ENCODE results near the gene PTPN20. TPM values are rescaled to one million over a fixed set of nuclear protein-coding genes. Genes with fewer than 3 reads are reported as not detected.

The PTPN20 gene
- total and polyA plus RNA-seq, 2 of the 4 experiments (the other 2 are of a cell fraction), result 0.14 TPM; not detected in 1

DNA sequence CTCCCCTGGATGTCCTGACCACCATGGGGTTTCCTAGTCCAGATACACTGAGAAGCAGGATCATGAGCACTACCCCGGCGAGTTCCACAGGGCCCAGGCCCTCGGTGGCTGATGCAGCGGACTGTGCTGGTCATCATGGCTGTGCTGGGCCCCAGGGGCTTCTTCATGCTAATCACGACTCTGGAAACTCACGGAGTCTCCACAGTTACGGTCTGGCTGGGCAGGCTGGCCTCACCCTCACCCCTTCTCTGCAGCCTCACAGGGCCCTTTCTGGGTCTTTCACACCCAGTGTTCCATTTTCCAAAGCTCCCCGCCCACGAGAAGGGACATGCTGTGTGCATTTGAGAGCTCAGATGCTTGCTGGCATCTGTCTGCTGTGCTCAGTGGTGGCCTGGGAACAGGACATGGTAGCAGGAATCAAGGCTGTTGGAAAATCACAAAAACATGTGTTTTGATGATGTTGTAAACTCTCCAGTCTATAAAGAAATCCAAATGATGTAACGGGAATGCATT, 119.0 kb downstream of the PTPN20 start:
- H4K5ac ChIP-seq (ENCODE audit: low read depth, low read length), result no peak overlapping the region
- H3K4me1 ChIP-seq (ENCODE audit: control insufficient read depth, insufficient read depth, low read length), result 0 out of 2 replicates have a peak, but pooled peaks cover 3% of the 10 kb centered on the region
- TF ChIP-seq POLR2A (IDR thresholded peaks at IDR 0.05; ENCODE audit: low read depth, low read length) (no peak), RCOR1 (IDR thresholded peaks at IDR 0.05; ENCODE audit: insufficient replicate concordance, low read length) (no peak), SMC3 (IDR thresholded peaks at IDR 0.05; ENCODE audit: low read depth, low read length) (no peak), CEBPB (IDR thresholded peaks at IDR 0.05; ENCODE audit: low read depth, low read length) (no peak), FOS (IDR thresholded peaks at IDR 0.05; ENCODE audit: low read depth, low read length) (no peak), NFE2L2 (IDR thresholded peaks at IDR 0.05; ENCODE audit: low read depth, low read length) (no peak), RAD21 (IDR thresholded peaks at IDR 0.05; ENCODE audit: low read length) (no peak), BHLHE40 (IDR thresholded peaks at IDR 0.05; ENCODE audit: low read depth, low read length) (no peak), RFX5 (IDR thresholded peaks at IDR 0.05; ENCODE audit: low read depth, low read length) (no peak), MAFK (IDR thresholded peaks at IDR 0.05; ENCODE audit: low read depth, low read length) (no peak)
- TF ChIP-seq, protein P1, sequence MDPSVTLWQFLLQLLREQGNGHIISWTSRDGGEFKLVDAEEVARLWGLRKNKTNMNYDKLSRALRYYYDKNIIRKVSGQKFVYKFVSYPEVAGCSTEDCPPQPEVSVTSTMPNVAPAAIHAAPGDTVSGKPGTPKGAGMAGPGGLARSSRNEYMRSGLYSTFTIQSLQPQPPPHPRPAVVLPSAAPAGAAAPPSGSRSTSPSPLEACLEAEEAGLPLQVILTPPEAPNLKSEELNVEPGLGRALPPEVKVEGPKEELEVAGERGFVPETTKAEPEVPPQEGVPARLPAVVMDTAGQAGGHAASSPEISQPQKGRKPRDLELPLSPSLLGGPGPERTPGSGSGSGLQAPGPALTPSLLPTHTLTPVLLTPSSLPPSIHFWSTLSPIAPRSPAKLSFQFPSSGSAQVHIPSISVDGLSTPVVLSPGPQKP (IDR thresholded peaks at IDR 0.05; ENCODE audit: borderline replicate concordance, low read depth, low read length), result no peak
- TF ChIP-seq, protein P2, sequence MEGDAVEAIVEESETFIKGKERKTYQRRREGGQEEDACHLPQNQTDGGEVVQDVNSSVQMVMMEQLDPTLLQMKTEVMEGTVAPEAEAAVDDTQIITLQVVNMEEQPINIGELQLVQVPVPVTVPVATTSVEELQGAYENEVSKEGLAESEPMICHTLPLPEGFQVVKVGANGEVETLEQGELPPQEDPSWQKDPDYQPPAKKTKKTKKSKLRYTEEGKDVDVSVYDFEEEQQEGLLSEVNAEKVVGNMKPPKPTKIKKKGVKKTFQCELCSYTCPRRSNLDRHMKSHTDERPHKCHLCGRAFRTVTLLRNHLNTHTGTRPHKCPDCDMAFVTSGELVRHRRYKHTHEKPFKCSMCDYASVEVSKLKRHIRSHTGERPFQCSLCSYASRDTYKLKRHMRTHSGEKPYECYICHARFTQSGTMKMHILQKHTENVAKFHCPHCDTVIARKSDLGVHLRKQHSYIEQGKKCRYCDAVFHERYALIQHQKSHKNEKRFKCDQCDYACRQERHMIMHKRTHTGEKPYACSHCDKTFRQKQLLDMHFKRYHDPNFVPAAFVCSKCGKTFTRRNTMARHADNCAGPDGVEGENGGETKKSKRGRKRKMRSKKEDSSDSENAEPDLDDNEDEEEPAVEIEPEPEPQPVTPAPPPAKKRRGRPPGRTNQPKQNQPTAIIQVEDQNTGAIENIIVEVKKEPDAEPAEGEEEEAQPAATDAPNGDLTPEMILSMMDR (conservative IDR thresholded peaks at IDR 0.05; ENCODE audit: low read depth, low read length), result no peak
- no peaks in the 10 kb centered on the region for H3K79me1 ChIP-seq (ENCODE audit: low read depth in 1 of 2, low read length in 2 of 2)
- in situ Hi-C loops (cut with MboI; ENCODE audit: low sequenced_read_pairs) (no loop called here), intact Hi-C loops (cut with micrococcal nuclease) (no loop called here), dilution Hi-C loops (cut with HindIII; ENCODE audit: low sequenced_read_pairs, unreplicated experiment) (no loop called here)
- H3K9ac ChIP-seq (ENCODE audit: low read depth, low read length), result no peak overlapping the region
- no peak for DNase-seq
- H2AK5ac ChIP-seq (ENCODE audit: low read depth, low read length), result no peak overlapping the region
- 90% methylated on average over 3 of the region's 10 CpGs; no CpG with 5 or more reads in 1 of the 2 experiments for WGBS, 2 experiments (ENCODE audit: extremely low coverage in 2 of 2, insufficient read length in 1 of 2)
- no peak overlapping the region for H2AK9ac ChIP-seq (replicated peaks; ENCODE audit: low read depth, low read length, poor library complexity)
- H3K27ac ChIP-seq (ENCODE audit: insufficient read depth, low read length), result no peak overlapping the region
- no peak overlapping the region for H3K4me3 ChIP-seq (ENCODE audit: insufficient read depth, low read depth, low read length)
- ChIA-PET POLR2A (ENCODE audit: unreplicated experiment) (no interaction called here), CTCF (no interaction called here)
- H2BK5ac ChIP-seq (ENCODE audit: low read depth, low read length, poor library complexity, severe bottlenecking), result no peak overlapping the region
- no peak overlapping the region for H2BK120ac ChIP-seq (ENCODE audit: low read depth, low read length)
- H3K56ac ChIP-seq (ENCODE audit: extremely low read depth, insufficient read depth, low read length), result no peak overlapping the region
- no peak overlapping the region for H3K23ac ChIP-seq (ENCODE audit: low read depth, low read length)
- H3K4me2 ChIP-seq (ENCODE audit: low read depth, low read length), result no peak overlapping the region
- H4K8ac ChIP-seq (ENCODE audit: low read depth in 2 of 2, low read length in 2 of 2), result no peak overlapping the region
- H3K27me3 ChIP-seq (ENCODE audit: control insufficient read depth, insufficient read depth, low read length), result peaks cover 3% of the 10 kb centered on the region; the same call in 1 of the 2 replicates
- no peak overlapping the region for H3K14ac ChIP-seq (replicated peaks; ENCODE audit: low read depth, low read length)
- no peaks in the 10 kb centered on the region for H3K9me3 ChIP-seq (ENCODE audit: control insufficient read depth, insufficient read depth, low read length)
- no peak overlapping the region for H3K18ac ChIP-seq (ENCODE audit: low read depth, low read length)
- no peaks in the 10 kb centered on the region for H4K20me1 ChIP-seq (ENCODE audit: insufficient read depth, low read length)
- ATAC-seq (ENCODE audit: low read depth), result no peak
- no TSS peak for BruUV-seq (replicated peaks)
- no peak overlapping the region for H2AFZ ChIP-seq (replicated peaks; ENCODE audit: low read length, poor library complexity)
- H3K4ac ChIP-seq (ENCODE audit: low read depth, low read length), result no peak overlapping the region
- H2BK20ac ChIP-seq (ENCODE audit: low read depth, low read length), result no peak overlapping the region
- H3K9me1 ChIP-seq (ENCODE audit: insufficient read depth, low read length), result no peaks in the 10 kb centered on the region
- no peaks in the 10 kb centered on the region for H3K36me3 ChIP-seq (ENCODE audit: control insufficient read depth, insufficient read depth, low read length)
- H4K91ac ChIP-seq (ENCODE audit: insufficient read depth, low read depth, low read length), result no peak overlapping the region
- H2BK15ac ChIP-seq (ENCODE audit: low read depth, low read length), result no peak overlapping the region

Data from IMR-90 (cell line).